HEK293 (cell line): ENCODE data around the gene IL1R1.

ENCODE experiments used
- ZIC2 ChIP-seq: fragments of 450-650 bp; formaldehyde crosslinking; IDR thresholded peaks from 2 replicates; pipeline ENCODE4 v1.5.1; 2016; ENCODE audit warnings: missing biosample characterization, missing genetic modification characterization
- ZNF266 ChIP-seq: fragments of 450-650 bp; formaldehyde crosslinking; IDR thresholded peaks from 2 replicates; pipeline ENCODE4 v1.5.1; 2016; ENCODE audit warnings: missing biosample characterization, missing genetic modification characterization, low read depth
- ZNF629 ChIP-seq: fragments of 450-650 bp; formaldehyde crosslinking; IDR thresholded peaks from 2 replicates; pipeline ENCODE4 v1.5.1; 2017; ENCODE audit warnings: missing biosample characterization, missing genetic modification characterization
- TF ChIP-seq, protein P1 (sequence below): fragments of 450-650 bp; formaldehyde crosslinking; IDR thresholded peaks from 2 replicates; pipeline ENCODE4 v1.5.1; 2016; ENCODE audit warnings: missing biosample characterization, missing genetic modification characterization
- TF ChIP-seq, protein P2 (sequence below): fragments of 450-650 bp; formaldehyde crosslinking; IDR thresholded peaks from 2 replicates; pipeline ENCODE4 v1.5.1; 2016; ENCODE audit warnings: missing biosample characterization, missing genetic modification characterization

DNA sequence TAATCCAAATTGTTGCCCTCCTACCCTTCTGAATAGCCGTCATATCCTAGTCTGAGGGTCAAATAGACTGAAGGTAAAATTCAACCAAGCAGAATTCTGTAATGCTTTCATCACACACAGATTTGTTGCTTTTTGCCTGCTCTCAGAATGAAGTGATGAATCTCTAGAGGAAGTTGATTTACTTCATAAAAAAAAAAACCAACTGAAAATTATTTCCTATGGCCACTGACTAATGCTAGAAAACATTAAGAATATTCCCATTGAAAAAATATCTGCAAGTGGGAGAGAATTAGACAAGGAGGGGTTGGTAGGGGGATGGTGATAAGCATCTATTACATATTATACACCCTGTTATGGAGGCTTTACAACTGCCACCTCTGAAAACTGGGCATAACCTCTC, 42.0 kb downstream of the IL1R1 start:
- TF ChIP-seq, protein P1, sequence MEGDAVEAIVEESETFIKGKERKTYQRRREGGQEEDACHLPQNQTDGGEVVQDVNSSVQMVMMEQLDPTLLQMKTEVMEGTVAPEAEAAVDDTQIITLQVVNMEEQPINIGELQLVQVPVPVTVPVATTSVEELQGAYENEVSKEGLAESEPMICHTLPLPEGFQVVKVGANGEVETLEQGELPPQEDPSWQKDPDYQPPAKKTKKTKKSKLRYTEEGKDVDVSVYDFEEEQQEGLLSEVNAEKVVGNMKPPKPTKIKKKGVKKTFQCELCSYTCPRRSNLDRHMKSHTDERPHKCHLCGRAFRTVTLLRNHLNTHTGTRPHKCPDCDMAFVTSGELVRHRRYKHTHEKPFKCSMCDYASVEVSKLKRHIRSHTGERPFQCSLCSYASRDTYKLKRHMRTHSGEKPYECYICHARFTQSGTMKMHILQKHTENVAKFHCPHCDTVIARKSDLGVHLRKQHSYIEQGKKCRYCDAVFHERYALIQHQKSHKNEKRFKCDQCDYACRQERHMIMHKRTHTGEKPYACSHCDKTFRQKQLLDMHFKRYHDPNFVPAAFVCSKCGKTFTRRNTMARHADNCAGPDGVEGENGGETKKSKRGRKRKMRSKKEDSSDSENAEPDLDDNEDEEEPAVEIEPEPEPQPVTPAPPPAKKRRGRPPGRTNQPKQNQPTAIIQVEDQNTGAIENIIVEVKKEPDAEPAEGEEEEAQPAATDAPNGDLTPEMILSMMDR (tag by site-specific recombination): no peak
- no peak for TF ChIP-seq ZNF266
- TF ChIP-seq, protein P2, sequence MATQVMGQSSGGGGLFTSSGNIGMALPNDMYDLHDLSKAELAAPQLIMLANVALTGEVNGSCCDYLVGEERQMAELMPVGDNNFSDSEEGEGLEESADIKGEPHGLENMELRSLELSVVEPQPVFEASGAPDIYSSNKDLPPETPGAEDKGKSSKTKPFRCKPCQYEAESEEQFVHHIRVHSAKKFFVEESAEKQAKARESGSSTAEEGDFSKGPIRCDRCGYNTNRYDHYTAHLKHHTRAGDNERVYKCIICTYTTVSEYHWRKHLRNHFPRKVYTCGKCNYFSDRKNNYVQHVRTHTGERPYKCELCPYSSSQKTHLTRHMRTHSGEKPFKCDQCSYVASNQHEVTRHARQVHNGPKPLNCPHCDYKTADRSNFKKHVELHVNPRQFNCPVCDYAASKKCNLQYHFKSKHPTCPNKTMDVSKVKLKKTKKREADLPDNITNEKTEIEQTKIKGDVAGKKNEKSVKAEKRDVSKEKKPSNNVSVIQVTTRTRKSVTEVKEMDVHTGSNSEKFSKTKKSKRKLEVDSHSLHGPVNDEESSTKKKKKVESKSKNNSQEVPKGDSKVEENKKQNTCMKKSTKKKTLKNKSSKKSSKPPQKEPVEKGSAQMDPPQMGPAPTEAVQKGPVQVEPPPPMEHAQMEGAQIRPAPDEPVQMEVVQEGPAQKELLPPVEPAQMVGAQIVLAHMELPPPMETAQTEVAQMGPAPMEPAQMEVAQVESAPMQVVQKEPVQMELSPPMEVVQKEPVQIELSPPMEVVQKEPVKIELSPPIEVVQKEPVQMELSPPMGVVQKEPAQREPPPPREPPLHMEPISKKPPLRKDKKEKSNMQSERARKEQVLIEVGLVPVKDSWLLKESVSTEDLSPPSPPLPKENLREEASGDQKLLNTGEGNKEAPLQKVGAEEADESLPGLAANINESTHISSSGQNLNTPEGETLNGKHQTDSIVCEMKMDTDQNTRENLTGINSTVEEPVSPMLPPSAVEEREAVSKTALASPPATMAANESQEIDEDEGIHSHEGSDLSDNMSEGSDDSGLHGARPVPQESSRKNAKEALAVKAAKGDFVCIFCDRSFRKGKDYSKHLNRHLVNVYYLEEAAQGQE (tag by site-specific recombination): no peak
- no peak for TF ChIP-seq ZNF629
- TF ChIP-seq ZIC2 (tag by site-specific recombination): no peak
